GM23338 (cell line): ENCODE data around the gene CHMP4B.

Experiments
- CTCF ChIP-seq, 2 experiments: fragments of 200-600 bp in 1 of 2; sonication (generic) in 1 of 2; conservative IDR thresholded peaks; 2 replicates each; pipeline versions ENCODE4 v1.5.1 to v1.6.1; 2016 to 2017; ENCODE audit warnings: antibody characterized with exemption in 2 of 2, low read depth in 2 of 2, mild to moderate bottlenecking in 2 of 2, moderate library complexity in 1 of 2
- NANOG ChIP-seq: IDR thresholded peaks from 2 replicates; pipeline ENCODE4 v1.6.1; 2016; ENCODE audit warnings: antibody characterized with exemption, borderline replicate concordance

GRCh38 chr20:33840759-33841435 lies 29.7 kb downstream of the CHMP4B start:
- TF ChIP-seq CTCF (conservative IDR thresholded peaks at IDR 0.05; ENCODE audit: low read depth in 2 of 2) (no peak), NANOG (no peak)
